Small intestine (tissue), 4 donors: ENCODE measurements around the gene CEND1. TPM values are rescaled to one million over a fixed set of nuclear protein-coding genes. Genes with fewer than 3 reads are reported as not detected.

Experiments
- polyA plus RNA-seq, 4 donors: library from polyadenylated mRNA; stranded (reverse) in 3 of 4; unstranded in 1 of 4; fragments of 200-250 nt in 3 of 4; fragments of 120-200 nt in 1 of 4; gene quantifications; one replicate each; pipeline versions ENCODE4 v1.2.1 to v1.2.3, GENCODE V29; 2013
- donor health status: healthy with polysubstance abuse.
- donor health status: Bipolar disorder and iron deficiency.
- donor health status: healthy.

CEND1 gene
- polyA plus RNA-seq, 4 donors = 0.22 to 3.3 TPM; not detected in 2

Other genes with a start within 250 kb of the CEND1 start
- 10 to 100 TPM in 2 of 4 donors, 1 to 10 TPM in 2; 4.7 to 26.4 (median 11.9) TPM for gene LMNTD2, start 229.4 kb downstream of the CEND1 start, polyA plus RNA-seq
- 100 to 1,000 TPM in 2 of 4 donors, 10 to 100 TPM in 2; 49.1 to 174 (median 120) TPM for gene RASSF7, start 229.1 kb downstream of the CEND1 start, polyA plus RNA-seq
- gene PHRF1, start 213.6 kb downstream of the CEND1 start, polyA plus RNA-seq = 10 to 100 TPM; 14.6 to 43.3 (median 23.6) TPM
- gene IRF7, start 174.1 kb downstream of the CEND1 start, polyA plus RNA-seq = 100 to 1,000 TPM in 2 of 4 donors, 10 to 100 TPM in 2; 14.5 to 115 (median 73.1) TPM
- gene CDHR5, start 165.1 kb downstream of the CEND1 start, polyA plus RNA-seq = 1,000 to 10,000 TPM in 1 of 4 donors, 100 to 1,000 TPM in 3; 112 to 1,182 (median 936) TPM
- gene SCT, start 162.9 kb downstream of the CEND1 start, polyA plus RNA-seq = 100 to 1,000 TPM in 1 of 4 donors, 10 to 100 TPM in 2, 1 to 10 TPM in 1; 4.8 to 114 (median 22.3) TPM
- gene DRD4, start 152.8 kb downstream of the CEND1 start, polyA plus RNA-seq = 1 to 10 TPM in 2 of 4 donors, under 1 TPM in 2; 0.51 to 1.4 (median 1.1) TPM
- gene DEAF1, start 94.9 kb downstream of the CEND1 start, polyA plus RNA-seq = 10 to 100 TPM; 18.2 to 39.6 (median 29.4) TPM
- 10 to 100 TPM; 11.9 to 35.4 (median 21.2) TPM for gene TMEM80, start 94.3 kb downstream of the CEND1 start, polyA plus RNA-seq
- 1,000 to 10,000 TPM in 2 of 4 donors, 100 to 1,000 TPM in 1, 10 to 100 TPM in 1; 90.2 to 1,255 (median 670) TPM for gene EPS8L2, start 83.9 kb downstream of the CEND1 start, polyA plus RNA-seq
- 100 to 1,000 TPM in 3 of 4 donors, 10 to 100 TPM in 1; 97.9 to 188 (median 174) TPM for gene TALDO1, start 42.6 kb downstream of the CEND1 start, polyA plus RNA-seq
- 10 to 100 TPM; 12.2 to 55.6 (median 29.8) TPM for gene GATD1, start 12.6 kb downstream of the CEND1 start, polyA plus RNA-seq
- 10 to 100 TPM; 10.5 to 21.9 (median 10.8) TPM for gene SLC25A22, start 8.2 kb upstream of the CEND1 start, polyA plus RNA-seq
- gene PIDD1, start 15.1 kb upstream of the CEND1 start, polyA plus RNA-seq = 10 to 100 TPM; 14.5 to 47.0 (median 28.6) TPM
- 1,000 to 10,000 TPM; 1,144 to 2,714 (median 1,335) TPM for gene RPLP2, start 19.9 kb upstream of the CEND1 start, polyA plus RNA-seq
- 100 to 1,000 TPM in 3 of 4 donors, 10 to 100 TPM in 1; 66.2 to 250 (median 162) TPM for gene PNPLA2, start 28.8 kb upstream of the CEND1 start, polyA plus RNA-seq
- gene CRACR2B, start 37.8 kb upstream of the CEND1 start, polyA plus RNA-seq = 10 to 100 TPM; 38.7 to 88.8 (median 65.2) TPM
- 100 to 1,000 TPM; 187 to 359 (median 284) TPM for gene CD151, start 42.9 kb upstream of the CEND1 start, polyA plus RNA-seq
- gene POLR2L, start 52.4 kb upstream of the CEND1 start, polyA plus RNA-seq = 100 to 1,000 TPM in 3 of 4 donors, 10 to 100 TPM in 1; 82.9 to 140 (median 132) TPM
- 10 to 100 TPM in 2 of 4 donors, 1 to 10 TPM in 2; 5.1 to 53.3 (median 10.2) TPM for gene TSPAN4, start 52.8 kb upstream of the CEND1 start, polyA plus RNA-seq
- gene CHID1, start 120.7 kb upstream of the CEND1 start, polyA plus RNA-seq = 10 to 100 TPM; 13.6 to 94.4 (median 42.1) TPM
- gene AP2A2, start 135.8 kb upstream of the CEND1 start, polyA plus RNA-seq = 10 to 100 TPM; 30.5 to 67.3 (median 45.0) TPM
- under 1 TPM in 3 of 4 donors, not detected in 1; 0.09 to 0.34 (median 0.22) TPM for gene MUC6, start 246.6 kb upstream of the CEND1 start, polyA plus RNA-seq